Vagina (tissue), 2 donors: ENCODE data around the gene MACROD2. TPM values are rescaled to one million over a fixed set of nuclear protein-coding genes. Genes with fewer than 3 reads are reported as not detected.

ENCODE experiments used
- DNase-seq, 2 donors: peaks; one replicate each; pipeline ENCODE4 v3.0.0-alpha.2; 2017; ENCODE audit errors: extremely low spot score in 2 of 2
- H3K27ac ChIP-seq: fragments of 200-600 bp; sonication (generic); one replicate; pipeline ENCODE4 v1.5.1; 2019
- H3K27me3 ChIP-seq: fragments of 200-600 bp; sonication (generic); one replicate; pipeline ENCODE4 v1.5.1; 2019
- H3K36me3 ChIP-seq, 2 donors: fragments of 200-600 bp; sonication (generic); one replicate each; pipeline ENCODE4 v1.5.1; 2017 to 2019
- H3K4me1 ChIP-seq: fragments of 200-600 bp; sonication (generic); one replicate; pipeline ENCODE4 v1.5.1; 2019
- H3K4me3 ChIP-seq, 2 donors: fragments of 200-600 bp; sonication (generic); 1 replicate in 1 of 2; 2 replicates in 1 of 2; pipeline ENCODE4 v1.5.1; 2016 to 2019
- H3K9me3 ChIP-seq: fragments of 200-600 bp; sonication (generic); one replicate; pipeline ENCODE4 v1.5.1; 2019
- CTCF ChIP-seq, 3 experiments: fragments of 450-650 bp in 2 of 3; fragments of 200-600 bp in 1 of 3; sonication (generic) in 1 of 3; IDR thresholded peaks; one replicate each; pipeline ENCODE4 v1.5.1; 2017 to 2019; ENCODE audit warnings: antibody characterized with exemption in 3 of 3, mild to moderate bottlenecking in 2 of 3, moderate library complexity in 2 of 3
- POLR2A ChIP-seq, 2 donors: fragments of 450-650 bp; IDR thresholded peaks; one replicate each; pipeline ENCODE4 v1.6.1; 2017; ENCODE audit warnings: antibody characterized with exemption in 2 of 2, mild to moderate bottlenecking in 2 of 2, moderate library complexity in 2 of 2
- POLR2AphosphoS5 ChIP-seq, 2 donors: sonication (generic); formaldehyde crosslinking; IDR thresholded peaks; one replicate each; pipeline ENCODE4 v1.9.0; 2017; ENCODE audit warnings: antibody characterized with exemption in 2 of 2, mild to moderate bottlenecking in 2 of 2, low read depth in 1 of 2; ENCODE audit not compliant: insufficient read depth in 1 of 2
- intact Hi-C: fragments of 100-400 bp; cut with DNase I; formaldehyde crosslinking; loops from one replicate; pipeline ENCODE4 v1.15.1; 2023
- total RNA-seq: library from RNA; depleted of rRNA; stranded (reverse); fragments of >200 nt; gene quantifications from one replicate; pipeline ENCODE4 v1.2.3, GENCODE V29; 2016

The MACROD2 gene
- total RNA-seq, 1 donor from 2014 or later: 12.5 TPM

- H3K9me3 ChIP-seq: no peaks in the 10 kb centered on the region
- no peaks in the 10 kb centered on the region for H3K27me3 ChIP-seq
- no peaks in the 10 kb centered on the region for H3K36me3 ChIP-seq
- intact Hi-C loops: no loop called here
- H3K27ac ChIP-seq: no peak overlapping the region
- TF ChIP-seq CTCF (IDR thresholded peaks at IDR 0.05) (no peak), POLR2AphosphoS5 (IDR thresholded peaks at IDR 0.05; ENCODE audit: insufficient read depth in 1 of 2, low read depth in 1 of 2) (no peak), POLR2A (IDR thresholded peaks at IDR 0.05) (no peak)
- no peaks in the 10 kb centered on the region for H3K4me1 ChIP-seq
- H3K4me3 ChIP-seq: no peak overlapping the region
- DNase-seq: no peak
These were observed 728.3 kb downstream of the MACROD2 start for GRCh38 chr20:14723614-14724013.

- no peak for DNase-seq
- TF ChIP-seq CTCF (IDR thresholded peaks at IDR 0.05) (no peak), POLR2AphosphoS5 (IDR thresholded peaks at IDR 0.05; ENCODE audit: insufficient read depth in 1 of 2, low read depth in 1 of 2) (no peak), POLR2A (IDR thresholded peaks at IDR 0.05) (no peak)
- Histone ChIP-seq H3K4me3 (no peak overlapping the region), H3K4me1 (no peaks in the 10 kb centered on the region), H3K9me3 (no peaks in the 10 kb centered on the region), H3K36me3 (no peaks in the 10 kb centered on the region), H3K27me3 (no peaks in the 10 kb centered on the region), H3K27ac (no peak overlapping the region)
- intact Hi-C loops: no loop called here
These were observed 728.7 kb downstream of the MACROD2 start for GRCh38 chr20:14724036-14724435.

GRCh38 chr20:14724468-14724867, 729.2 kb downstream of the MACROD2 start:
- H3K27ac ChIP-seq: no peak overlapping the region
- intact Hi-C loops: no loop called here
- TF ChIP-seq POLR2A (IDR thresholded peaks at IDR 0.05) (no peak), POLR2AphosphoS5 (IDR thresholded peaks at IDR 0.05; ENCODE audit: insufficient read depth in 1 of 2, low read depth in 1 of 2) (no peak), CTCF (IDR thresholded peaks at IDR 0.05) (no peak)
- no peaks in the 10 kb centered on the region for H3K27me3 ChIP-seq
- H3K4me1 ChIP-seq: no peaks in the 10 kb centered on the region
- no peak overlapping the region for H3K4me3 ChIP-seq
- H3K36me3 ChIP-seq: no peaks in the 10 kb centered on the region
- H3K9me3 ChIP-seq: no peaks in the 10 kb centered on the region
- no peak for DNase-seq

- Histone ChIP-seq H3K36me3 (no peaks in the 10 kb centered on the region), H3K4me3 (no peak overlapping the region), H3K27me3 (no peaks in the 10 kb centered on the region), H3K27ac (no peak overlapping the region), H3K9me3 (no peaks in the 10 kb centered on the region), H3K4me1 (no peaks in the 10 kb centered on the region)
- no peak for DNase-seq
- intact Hi-C loops: no loop called here
- TF ChIP-seq CTCF (IDR thresholded peaks at IDR 0.05): no peak
- TF ChIP-seq POLR2AphosphoS5 (IDR thresholded peaks at IDR 0.05; ENCODE audit: insufficient read depth in 1 of 2, low read depth in 1 of 2): no peak
- no peak for TF ChIP-seq POLR2A (IDR thresholded peaks at IDR 0.05)
These were observed 731.3 kb downstream of the MACROD2 start for GRCh38 chr20:14726591-14726990.

DNA sequence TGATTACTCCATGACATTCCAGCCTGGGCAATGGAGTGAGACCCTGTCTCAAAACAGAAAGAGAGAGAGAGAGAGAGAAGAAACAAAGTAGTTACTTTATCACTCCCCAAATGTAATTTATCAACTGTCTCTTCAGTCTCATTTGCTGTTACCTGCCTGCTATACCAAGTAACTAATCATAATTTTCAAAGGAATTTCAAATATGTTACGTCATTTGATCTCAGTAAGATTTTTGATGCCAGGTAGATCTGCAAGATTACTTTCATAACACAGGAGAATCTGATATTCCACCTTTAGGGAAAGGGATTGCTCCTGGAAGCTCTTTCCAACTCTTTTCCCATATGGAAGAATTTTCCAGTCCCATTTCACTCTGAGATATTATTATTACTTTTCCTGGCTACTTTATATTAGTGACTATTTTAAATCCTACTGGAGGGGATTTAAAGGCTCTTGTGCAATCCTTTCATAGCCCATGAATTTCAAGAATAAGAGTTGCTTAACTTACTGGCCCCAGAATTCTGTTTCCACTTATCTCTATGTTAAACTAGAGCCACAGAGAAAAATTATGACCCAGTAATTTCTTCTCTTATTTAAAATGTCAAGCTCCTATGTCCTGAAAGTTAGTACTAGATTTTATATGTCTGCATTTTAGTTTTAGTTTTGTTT, 732.3 kb downstream of the MACROD2 start:
- TF ChIP-seq POLR2A (IDR thresholded peaks at IDR 0.05) (no peak), POLR2AphosphoS5 (IDR thresholded peaks at IDR 0.05; ENCODE audit: insufficient read depth in 1 of 2, low read depth in 1 of 2) (no peak), CTCF (IDR thresholded peaks at IDR 0.05) (no peak)
- H3K27me3 ChIP-seq: no peaks in the 10 kb centered on the region
- no peaks in the 10 kb centered on the region for H3K4me1 ChIP-seq
- H3K36me3 ChIP-seq: no peaks in the 10 kb centered on the region
- DNase-seq: no peak
- H3K9me3 ChIP-seq: no peaks in the 10 kb centered on the region
- H3K27ac ChIP-seq: no peak overlapping the region
- H3K4me3 ChIP-seq: no peak overlapping the region
- intact Hi-C loops: no loop called here
